Esophagus muscularis mucosa (tissue), 3 donors: ENCODE data around the gene SHB.

Experiments used
- CTCF ChIP-seq, 3 experiments: fragments of 200-600 bp in 2 of 3; fragments of 450-650 bp in 1 of 3; sonication (generic) in 2 of 3; IDR thresholded peaks; one replicate each; pipeline ENCODE4 v1.5.1; 2017 to 2019; ENCODE audit warnings: antibody characterized with exemption in 3 of 3, mild to moderate bottlenecking in 2 of 3, moderate library complexity in 1 of 3
- POLR2AphosphoS5 ChIP-seq, 2 donors: sonication (generic); formaldehyde crosslinking; IDR thresholded peaks; one replicate each; pipeline ENCODE4 v1.6.1; 2017; ENCODE audit warnings: antibody characterized with exemption in 2 of 2

GRCh38 chr9:38062106-38062497, 6.9 kb downstream of the SHB start:
- TF ChIP-seq CTCF (IDR thresholded peaks at IDR 0.05), result no peak
- TF ChIP-seq POLR2AphosphoS5 (IDR thresholded peaks at IDR 0.05), result no peak
